Adipose tissue (tissue), 3 donors: Measurements from ENCODE around the gene FYTTD1. TPM values are rescaled to one million over a fixed set of nuclear protein-coding genes. Genes with fewer than 3 reads are reported as not detected.

Experiments
- H3K27ac ChIP-seq: one replicate; pipeline ENCODE4 v1.5.1; 2013; ENCODE audit warnings: low read depth, low read length
- WGBS, 3 donors: extraction: QIAGEN DNeasy Blood & Tissue Kit; methylation state at CpG; one replicate each; pipeline ENCODE4 v1.1.7; 2013; 5-methylcytosine and 5-hydroxymethylcytosine counted together
- polyA plus RNA-seq, 3 donors: library from polyadenylated mRNA; stranded (reverse); fragments of 200-250 nt; gene quantifications; one replicate each; pipeline ENCODE4 v1.2.3, GENCODE V29; 2013
- donor health status: healthy with polysubstance abuse.
- donor health status: Bipolar disorder and iron deficiency.
- donor health status: healthy.

Gene FYTTD1
- polyA plus RNA-seq, 3 donors, result 14.0 to 31.7 (median 20.2) TPM

GRCh38 chr3:197784019-197784585 lies 34.4 kb downstream of the FYTTD1 start:
- WGBS, 3 donors, result 95 to 97% (median 97%) methylated on average over 7 of the region's 7 CpGs
- H3K27ac ChIP-seq, result no peak overlapping the region

- WGBS, 3 donors, result 31 to 77% (median 55%) methylated on average over 1 of the region's 1 CpG
- no peak overlapping the region for H3K27ac ChIP-seq
These were observed 37.7 kb downstream of the FYTTD1 start for GRCh38 chr3:197787412-197787811.

GRCh38 chr3:197789309-197789708 lies 39.6 kb downstream of the FYTTD1 start:
- H3K27ac ChIP-seq, result no peak overlapping the region
- 93 to 95% (median 93%) methylated on average over 3 of the region's 3 CpGs for WGBS, 3 donors

GRCh38 chr3:197790033-197790432 lies 40.4 kb downstream of the FYTTD1 start:
- 53 to 80% (median 70%) methylated on average over 1 of the region's 1 CpG for WGBS, 3 donors
- no peak overlapping the region for H3K27ac ChIP-seq

- WGBS, 3 donors, result 0 to 1% (median 0%) methylated on average over 69 to 83 of the region's 83 CpGs
- H3K27ac ChIP-seq, result peak within 1 kb of the TSS; percentile 3
These were observed 41.6 kb downstream of the FYTTD1 start, which contains the start of gene LRCH3 for GRCh38 chr3:197791113-197791891. TSS of gene LRCH3 (plus strand) at chr3:197791254. CDS start at chr3:197791279, 25 bp downstream.

GRCh38 chr3:197791892-197792647 lies 42.4 kb downstream of the FYTTD1 start:
- H3K27ac ChIP-seq, result peak overlapping the region; percentile 3
- WGBS, 3 donors, result 14 to 23% (median 18%) methylated on average over 25 of the region's 25 CpGs

- no peak overlapping the region for H3K27ac ChIP-seq
- WGBS, 3 donors, result 31 to 49% (median 38%) methylated on average over 2 of the region's 2 CpGs
These were observed 43.6 kb downstream of the FYTTD1 start for GRCh38 chr3:197793247-197793646.

- WGBS, 3 donors, result 92 to 99% (median 96%) methylated on average over 1 of the region's 1 CpG
- no peak overlapping the region for H3K27ac ChIP-seq
These were observed 44.4 kb downstream of the FYTTD1 start for GRCh38 chr3:197794115-197794514.

GRCh38 chr3:197795200-197795599 lies 45.5 kb downstream of the FYTTD1 start:
- no peak overlapping the region for H3K27ac ChIP-seq
- WGBS, 3 donors, result 87 to 98% (median 97%) methylated on average over 1 of the region's 1 CpG

- WGBS, 3 donors, result 49 to 59% (median 52%) methylated on average over 4 of the region's 4 CpGs
- no peak overlapping the region for H3K27ac ChIP-seq
These were observed 46.4 kb downstream of the FYTTD1 start for GRCh38 chr3:197796087-197796486.

- H3K27ac ChIP-seq, result no peak overlapping the region
These were observed 49.2 kb downstream of the FYTTD1 start for GRCh38 chr3:197798863-197799262.

GRCh38 chr3:197800379-197800778 lies 50.7 kb downstream of the FYTTD1 start:
- no peak overlapping the region for H3K27ac ChIP-seq
- 88 to 91% (median 88%) methylated on average over 3 of the region's 3 CpGs for WGBS, 3 donors

More at GRCh38 chr3:197798863-197799262, 49.2 kb downstream of the FYTTD1 start:
- 48 to 67% (median 63%) methylated on average over 3 of the region's 3 CpGs for WGBS, 3 donors

- 60 to 61% (median 61%) methylated on average over 8 of the region's 8 CpGs for WGBS, 3 donors
- no peak overlapping the region for H3K27ac ChIP-seq
These were observed 52.5 kb downstream of the FYTTD1 start for GRCh38 chr3:197801891-197802778.

- no peak overlapping the region for H3K27ac ChIP-seq
- whole genome bisulfite sequencing, 3 donors, result 70 to 97% (median 93%) methylated on average over 3 of the region's 3 CpGs
These were observed 53.2 kb downstream of the FYTTD1 start for GRCh38 chr3:197802779-197803459.

GRCh38 chr3:197804511-197804910 lies 54.8 kb downstream of the FYTTD1 start:
- 66 to 79% (median 79%) methylated on average over 4 of the region's 4 CpGs for WGBS, 3 donors
- no peak overlapping the region for H3K27ac ChIP-seq

GRCh38 chr3:197807969-197808587 lies 58.4 kb downstream of the FYTTD1 start:
- 89 to 90% (median 89%) methylated on average over 4 of the region's 4 CpGs for WGBS, 3 donors
- H3K27ac ChIP-seq, result no peak overlapping the region

- H3K27ac ChIP-seq, result no peak overlapping the region
- 42 to 67% (median 48%) methylated on average over 2 of the region's 2 CpGs for WGBS, 3 donors
These were observed 59.8 kb downstream of the FYTTD1 start for GRCh38 chr3:197809356-197810020.
